ENCODE data around the gene DNASE1L3.

Gene DNASE1L3

DNA sequence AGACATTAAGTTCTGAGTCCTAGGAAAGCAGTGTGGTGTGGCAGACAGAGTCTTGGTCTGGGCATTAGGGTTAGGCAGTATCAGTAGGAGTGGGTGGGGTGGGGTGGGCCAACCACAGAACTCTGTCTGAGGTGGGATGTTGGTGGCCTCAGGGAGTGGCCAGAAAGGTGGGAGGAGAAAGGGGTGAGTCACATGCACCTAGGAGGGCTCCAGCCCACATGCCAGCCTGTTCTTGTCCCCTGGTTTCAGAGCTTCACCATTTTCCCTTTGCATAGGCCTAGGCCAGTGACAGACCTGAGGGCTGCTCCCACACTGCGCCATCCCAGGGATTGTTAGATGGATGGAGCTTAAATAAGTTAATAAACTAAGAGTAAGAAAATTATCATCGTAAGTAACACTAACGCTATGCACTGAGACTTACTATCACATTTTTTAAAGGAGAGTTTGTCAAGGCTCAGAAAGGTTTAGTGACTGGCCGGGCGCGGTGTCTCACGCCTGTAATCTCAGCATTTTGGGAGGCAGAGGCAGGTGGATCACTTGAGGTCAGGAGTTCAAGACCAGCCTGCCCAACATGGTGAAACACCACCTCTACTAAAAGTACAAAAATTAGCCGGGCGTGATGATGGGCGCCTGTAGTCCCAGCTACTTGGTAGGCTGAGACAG is 33.8 kb downstream of the DNASE1L3 start:
- TF ChIP-seq EZH2phosphoT487 (conservative IDR thresholded peaks at IDR 0.05; ENCODE audit: low read length) (no peak), CTCF (IDR thresholded peaks at IDR 0.05; ENCODE audit: insufficient read depth, low read length, poor library complexity, severe bottlenecking) (no peak)
- no peaks in the 10 kb centered on the region for H4K20me1 ChIP-seq (ENCODE audit: low read depth, low read length)
- H3K9me2 ChIP-seq (replicated peaks; ENCODE audit: insufficient read depth, low read length) = no peaks in the 10 kb centered on the region
- no peaks in the 10 kb centered on the region for H3K27me3 ChIP-seq (ENCODE audit: low read length)
- H3K9me3 ChIP-seq (ENCODE audit: insufficient read depth, low read length) = no peaks in the 10 kb centered on the region
- H3K4me2 ChIP-seq (ENCODE audit: low read depth, low read length, poor library complexity, severe bottlenecking) = no peak overlapping the region
- H3K4me3 ChIP-seq (ENCODE audit: insufficient read depth, low read length, poor library complexity, severe bottlenecking) = no peak overlapping the region
- no peaks in the 10 kb centered on the region for H3F3A ChIP-seq (ENCODE audit: insufficient read depth)
- peak overlapping the region; percentile 93 for H2AFZ ChIP-seq (ENCODE audit: low read depth, low read length, severe bottlenecking)
- H3K36me3 ChIP-seq (ENCODE audit: low read length) = no peaks in the 10 kb centered on the region
- no peaks in the 10 kb centered on the region for H3K79me2 ChIP-seq (ENCODE audit: insufficient read depth, low read length)
- H3K27ac ChIP-seq (ENCODE audit: low read depth, low read length) = no peak overlapping the region
- H3K9ac ChIP-seq (ENCODE audit: low read length) = no peak overlapping the region

DNA sequence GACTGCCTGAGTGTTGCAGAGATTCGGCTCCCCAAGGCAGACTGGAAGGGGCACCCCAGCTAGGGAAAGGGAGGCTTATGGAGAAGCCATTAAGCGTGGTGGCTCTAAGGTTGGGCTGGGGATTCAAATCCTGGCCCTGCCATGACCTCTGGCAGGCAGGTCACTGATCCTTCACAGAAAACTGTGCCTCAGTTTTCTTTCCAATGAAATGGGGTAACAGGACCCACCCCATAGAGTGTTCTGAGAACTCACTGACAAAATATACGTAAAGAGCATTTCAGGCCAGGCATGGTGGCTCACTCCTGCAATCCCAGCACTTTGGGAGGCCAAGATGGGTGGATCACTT is 34.6 kb downstream of the DNASE1L3 start:
- no peaks in the 10 kb centered on the region for H3K27me3 ChIP-seq (ENCODE audit: low read length)
- no peak overlapping the region for H3K27ac ChIP-seq (ENCODE audit: low read depth, low read length)
- no peak overlapping the region for H2AFZ ChIP-seq (ENCODE audit: low read depth, low read length, severe bottlenecking)
- H3K4me3 ChIP-seq (ENCODE audit: insufficient read depth, low read length, poor library complexity, severe bottlenecking) = no peak overlapping the region
- H3K9me2 ChIP-seq (replicated peaks; ENCODE audit: insufficient read depth, low read length) = no peaks in the 10 kb centered on the region
- H3F3A ChIP-seq (ENCODE audit: insufficient read depth) = no peaks in the 10 kb centered on the region
- no peaks in the 10 kb centered on the region for H3K36me3 ChIP-seq (ENCODE audit: low read length)
- TF ChIP-seq CTCF (IDR thresholded peaks at IDR 0.05; ENCODE audit: insufficient read depth, low read length, poor library complexity, severe bottlenecking) (no peak), EZH2phosphoT487 (conservative IDR thresholded peaks at IDR 0.05; ENCODE audit: low read length) (no peak)
- no peak overlapping the region for H3K9ac ChIP-seq (ENCODE audit: low read length)
- no peak overlapping the region for H3K4me2 ChIP-seq (ENCODE audit: low read depth, low read length, poor library complexity, severe bottlenecking)
- no peaks in the 10 kb centered on the region for H3K79me2 ChIP-seq (ENCODE audit: insufficient read depth, low read length)
- H3K9me3 ChIP-seq (ENCODE audit: insufficient read depth, low read length) = no peaks in the 10 kb centered on the region
- H4K20me1 ChIP-seq (ENCODE audit: low read depth, low read length) = no peaks in the 10 kb centered on the region

DNA sequence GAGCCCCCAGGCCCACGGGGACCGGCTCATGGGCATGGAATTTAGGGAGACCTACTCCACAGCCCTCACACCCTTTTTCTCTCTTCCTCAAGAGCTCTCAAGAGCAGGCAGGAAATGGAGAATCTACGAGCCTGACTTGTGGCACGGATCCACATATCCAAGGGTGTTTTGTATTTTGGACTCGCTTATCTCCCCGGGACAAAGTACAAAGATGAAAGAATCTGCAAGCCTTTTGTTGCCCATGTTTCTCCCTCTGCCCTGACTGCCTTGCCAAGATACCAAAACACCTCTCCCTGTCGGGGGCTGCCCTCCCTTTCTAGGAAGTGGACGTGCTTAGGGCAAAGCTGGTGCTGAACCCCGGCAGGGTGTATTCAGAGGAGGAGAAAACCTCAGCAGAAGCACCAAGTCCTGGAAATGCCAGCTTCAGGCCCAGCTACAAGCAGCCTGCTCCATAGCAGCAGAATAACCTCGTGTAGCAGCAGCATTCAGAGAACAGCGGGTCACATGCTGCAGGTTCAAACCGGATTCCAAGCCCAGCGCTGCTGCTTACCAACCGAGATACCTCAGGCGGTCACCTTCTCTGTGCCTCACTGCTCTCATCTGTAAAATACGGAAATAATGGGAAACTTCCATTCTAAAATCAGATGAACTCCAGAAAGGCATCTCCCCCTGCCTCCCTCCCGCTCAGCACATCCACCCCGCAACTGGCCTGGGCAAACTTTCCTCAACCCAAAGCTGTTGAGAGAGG is 35.2 kb downstream of the DNASE1L3 start:
- Histone ChIP-seq H3K79me2 (ENCODE audit: insufficient read depth, low read length) (no peaks in the 10 kb centered on the region), H2AFZ (ENCODE audit: low read depth, low read length, severe bottlenecking) (no peak overlapping the region), H3F3A (ENCODE audit: insufficient read depth) (no peaks in the 10 kb centered on the region), H3K36me3 (ENCODE audit: low read length) (no peaks in the 10 kb centered on the region), H3K27ac (ENCODE audit: low read depth, low read length) (no peak overlapping the region), H3K4me2 (ENCODE audit: low read depth, low read length, poor library complexity, severe bottlenecking) (no peak overlapping the region), H3K27me3 (ENCODE audit: low read length) (no peaks in the 10 kb centered on the region), H3K9me3 (ENCODE audit: insufficient read depth, low read length) (no peaks in the 10 kb centered on the region), H3K9me2 (replicated peaks; ENCODE audit: insufficient read depth, low read length) (no peaks in the 10 kb centered on the region), H3K9ac (ENCODE audit: low read length) (no peak overlapping the region), H4K20me1 (ENCODE audit: low read depth, low read length) (no peaks in the 10 kb centered on the region), H3K4me3 (ENCODE audit: insufficient read depth, low read length, poor library complexity, severe bottlenecking) (no peak overlapping the region)
- TF ChIP-seq CTCF (IDR thresholded peaks at IDR 0.05; ENCODE audit: insufficient read depth, low read length, poor library complexity, severe bottlenecking) = no peak
- no peak for TF ChIP-seq EZH2phosphoT487 (conservative IDR thresholded peaks at IDR 0.05; ENCODE audit: low read length)
